ENCODE data around the gene TMEM185A.
"Not testable (repeated sequence)": the region's sequence is repeated elsewhere in the genome, so short reads cannot be mapped to it uniquely, and the experiment has no call there.

The TMEM185A gene

DNA sequence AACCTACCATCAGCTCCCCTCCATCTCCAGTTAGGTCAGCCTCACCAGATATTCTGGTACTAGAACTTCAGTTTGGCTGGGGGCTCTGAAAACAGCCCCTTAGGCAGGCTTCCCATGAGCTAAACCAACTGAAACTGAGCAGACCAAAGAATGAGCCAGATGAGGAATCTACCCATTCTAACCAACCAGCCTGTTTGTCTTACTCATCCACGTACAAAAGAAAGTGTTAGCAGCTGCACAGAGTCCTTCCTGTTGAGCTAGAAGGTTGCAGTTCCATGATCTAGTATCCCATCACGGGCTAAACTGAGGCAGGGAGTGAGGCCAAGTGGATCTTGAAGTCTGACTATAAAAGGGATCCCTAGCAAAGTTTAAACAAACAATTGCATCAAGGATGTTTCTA lies 61.8 kb downstream of the TMEM185A start:
- Histone ChIP-seq H3K4me3 (ENCODE audit: low read length) (no peak overlapping the region), H3K36me3 (ENCODE audit: control insufficient read depth, insufficient read depth, low read length) (no peaks in the 10 kb centered on the region), H3K9ac (ENCODE audit: low read length) (no peak overlapping the region), H3K27ac (ENCODE audit: low read depth, low read length) (no peak overlapping the region), H3K27me3 (ENCODE audit: control insufficient read depth, insufficient read depth, low read length) (no peaks in the 10 kb centered on the region), H3K4me1 (ENCODE audit: control insufficient read depth, insufficient read depth, low read length) (no peaks in the 10 kb centered on the region)

DNA sequence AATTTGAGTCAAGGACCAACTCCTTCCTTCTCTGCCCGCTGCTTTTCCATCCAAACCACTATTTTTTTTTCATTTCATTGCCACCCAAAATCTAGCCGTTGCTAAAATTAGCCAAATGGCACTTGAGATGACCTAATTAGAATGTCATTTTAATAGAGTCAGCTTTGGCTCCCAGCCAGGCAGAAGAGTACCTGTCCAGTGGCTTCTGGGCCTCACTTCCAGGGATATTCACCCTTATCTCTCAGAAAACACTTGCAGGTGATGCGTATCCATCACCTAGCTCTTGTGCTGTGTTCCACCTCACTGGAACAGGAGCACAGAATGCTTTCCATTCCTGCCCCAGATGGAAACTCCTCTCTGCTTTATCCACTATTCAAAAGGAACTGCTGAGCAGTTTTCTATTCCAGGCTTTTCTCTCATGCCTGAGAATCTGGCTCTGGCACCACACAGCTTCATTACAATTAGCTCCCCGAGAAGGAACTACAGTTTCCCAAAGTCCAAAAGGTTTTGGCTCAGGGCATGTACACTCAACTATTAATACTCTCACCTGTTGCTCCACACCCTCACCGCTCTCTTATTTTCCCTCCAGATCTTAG lies 62.8 kb downstream of the TMEM185A start:
- Histone ChIP-seq H3K27ac (ENCODE audit: low read depth, low read length) (no peak overlapping the region), H3K4me1 (ENCODE audit: control insufficient read depth, insufficient read depth, low read length) (no peaks in the 10 kb centered on the region), H3K27me3 (ENCODE audit: control insufficient read depth, insufficient read depth, low read length) (no peaks in the 10 kb centered on the region), H3K36me3 (ENCODE audit: control insufficient read depth, insufficient read depth, low read length) (no peaks in the 10 kb centered on the region), H3K9ac (ENCODE audit: low read length) (no peak overlapping the region), H3K4me3 (ENCODE audit: low read length) (no peak overlapping the region)

DNA sequence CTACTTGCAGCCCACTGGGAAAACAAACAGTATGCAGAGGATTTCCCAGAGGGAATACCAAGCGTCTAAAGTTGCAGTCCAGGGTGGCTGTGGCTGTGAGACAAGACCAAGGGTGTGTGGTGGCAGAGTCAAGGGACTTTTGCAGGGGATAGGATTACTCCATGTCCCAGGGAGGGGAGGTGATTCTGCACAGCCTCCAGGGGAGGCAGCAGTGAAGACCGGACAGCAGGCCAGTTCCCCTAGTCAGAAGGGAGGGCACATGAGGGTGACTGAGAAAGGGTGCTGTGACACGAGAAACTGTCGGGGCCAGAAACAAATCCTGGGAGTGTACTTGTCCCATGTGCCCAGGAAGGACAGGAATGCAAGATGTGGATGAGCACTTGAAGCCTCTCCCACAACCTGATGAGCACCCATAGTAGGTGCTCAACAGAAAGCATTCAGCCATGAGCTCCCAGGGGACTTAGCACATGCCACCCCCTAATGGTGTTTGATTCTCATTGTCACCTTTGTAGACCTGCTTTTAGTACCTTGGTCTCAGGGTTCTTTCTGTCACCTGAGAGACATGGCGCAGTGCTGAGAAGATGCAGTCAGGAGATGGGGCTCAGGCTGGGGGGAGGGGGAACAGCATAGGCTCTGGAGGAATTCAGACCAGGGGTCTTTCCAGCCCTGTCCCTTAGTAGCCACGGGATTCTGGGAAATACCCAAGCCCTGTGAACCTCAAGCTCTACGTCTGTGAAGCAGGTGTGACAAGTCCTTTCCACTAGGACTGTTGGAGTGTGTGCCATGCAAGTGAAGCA lies 63.8 kb downstream of the TMEM185A start:
- H3K9ac ChIP-seq (ENCODE audit: low read length) = no peak overlapping the region

DNA sequence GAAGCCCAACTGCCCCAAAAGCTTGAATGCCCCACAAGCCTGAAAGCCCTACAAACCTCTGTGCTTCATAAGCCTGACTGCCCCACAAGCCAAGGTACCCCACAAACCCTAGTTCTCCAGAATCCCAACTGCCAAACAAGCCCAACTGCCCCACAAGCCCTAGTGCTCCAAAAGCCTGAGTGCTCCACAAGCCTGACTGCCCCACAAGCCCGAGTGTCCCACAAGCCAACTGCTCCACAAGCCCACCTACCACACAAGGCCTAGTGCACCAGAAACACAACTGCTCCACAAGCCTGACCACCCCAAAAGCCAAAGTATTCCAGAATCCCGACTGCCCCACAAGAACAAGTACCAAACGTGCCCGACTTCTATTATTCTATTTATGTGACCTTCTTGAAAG lies 68.2 kb downstream of the TMEM185A start:
- no peaks in the 10 kb centered on the region for H3K36me3 ChIP-seq (ENCODE audit: control insufficient read depth, insufficient read depth, low read length)
- H3K27me3 ChIP-seq (ENCODE audit: control insufficient read depth, insufficient read depth, low read length) = no peaks in the 10 kb centered on the region
- H3K4me3 ChIP-seq (ENCODE audit: low read length) = no peak overlapping the region
- no peak overlapping the region for H3K27ac ChIP-seq (ENCODE audit: low read depth, low read length)
- H3K4me1 ChIP-seq (ENCODE audit: control insufficient read depth, insufficient read depth, low read length) = no peaks in the 10 kb centered on the region
- no peak overlapping the region for H3K9ac ChIP-seq (ENCODE audit: low read length)

More for the DNA sequence above, 63.8 kb downstream of the TMEM185A start:
- no peaks in the 10 kb centered on the region for H3K27me3 ChIP-seq (ENCODE audit: control insufficient read depth, insufficient read depth, low read length)
- no peaks in the 10 kb centered on the region for H3K36me3 ChIP-seq (ENCODE audit: control insufficient read depth, insufficient read depth, low read length)
- no peaks in the 10 kb centered on the region for H3K4me1 ChIP-seq (ENCODE audit: control insufficient read depth, insufficient read depth, low read length)
- no peak overlapping the region for H3K27ac ChIP-seq (ENCODE audit: low read depth, low read length)
- no peak overlapping the region for H3K4me3 ChIP-seq (ENCODE audit: low read length)

DNA sequence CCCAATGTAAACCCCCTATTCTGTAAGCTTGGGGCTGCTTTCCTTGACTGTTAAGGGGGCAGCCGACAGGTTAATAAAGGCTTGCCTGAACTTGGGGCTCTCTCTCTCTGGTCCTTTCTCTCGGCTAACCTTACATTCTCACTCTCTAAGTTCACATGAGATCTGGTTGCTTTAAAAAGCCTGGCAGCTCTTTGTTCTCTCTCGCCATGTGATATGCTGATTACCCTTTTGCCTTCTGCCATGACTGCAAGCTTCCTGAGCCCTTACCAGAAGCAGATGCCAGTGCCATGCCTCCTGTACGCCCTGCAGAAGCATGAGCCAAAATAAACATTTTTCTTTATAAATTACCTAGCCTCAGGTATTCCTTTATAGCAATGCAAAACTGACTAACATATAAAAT lies 76.3 kb downstream of the TMEM185A start:
- not testable (repeated sequence) for H3K27ac ChIP-seq (ENCODE audit: low read depth, low read length); H3K4me1 ChIP-seq (ENCODE audit: control insufficient read depth, insufficient read depth, low read length); H3K4me3 ChIP-seq (ENCODE audit: low read length); H3K9ac ChIP-seq (ENCODE audit: low read length); H3K27me3 ChIP-seq (ENCODE audit: control insufficient read depth, insufficient read depth, low read length); H3K36me3 ChIP-seq (ENCODE audit: control insufficient read depth, insufficient read depth, low read length)

DNA sequence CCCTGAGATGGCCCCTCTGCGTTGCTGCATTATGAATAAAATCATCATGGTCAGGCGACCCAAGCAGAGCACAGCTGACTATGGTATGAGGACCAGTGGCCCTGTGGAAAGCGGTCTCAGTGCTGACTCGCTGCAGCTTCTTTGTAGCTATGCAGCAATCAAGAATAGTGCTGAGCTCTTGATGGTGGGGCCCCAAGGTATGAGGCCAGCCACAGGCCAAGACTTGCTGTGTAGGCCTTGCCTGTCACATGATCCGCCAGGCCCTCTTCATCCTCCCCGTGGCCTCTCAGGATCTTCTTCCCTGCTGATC lies 79.7 kb downstream of the TMEM185A start:
- not testable (repeated sequence) for H3K4me1 ChIP-seq (ENCODE audit: control insufficient read depth, insufficient read depth, low read length); H3K27me3 ChIP-seq (ENCODE audit: control insufficient read depth, insufficient read depth, low read length); H3K4me3 ChIP-seq (ENCODE audit: low read length); H3K9ac ChIP-seq (ENCODE audit: low read length); H3K27ac ChIP-seq (ENCODE audit: low read depth, low read length); H3K36me3 ChIP-seq (ENCODE audit: control insufficient read depth, insufficient read depth, low read length)

DNA sequence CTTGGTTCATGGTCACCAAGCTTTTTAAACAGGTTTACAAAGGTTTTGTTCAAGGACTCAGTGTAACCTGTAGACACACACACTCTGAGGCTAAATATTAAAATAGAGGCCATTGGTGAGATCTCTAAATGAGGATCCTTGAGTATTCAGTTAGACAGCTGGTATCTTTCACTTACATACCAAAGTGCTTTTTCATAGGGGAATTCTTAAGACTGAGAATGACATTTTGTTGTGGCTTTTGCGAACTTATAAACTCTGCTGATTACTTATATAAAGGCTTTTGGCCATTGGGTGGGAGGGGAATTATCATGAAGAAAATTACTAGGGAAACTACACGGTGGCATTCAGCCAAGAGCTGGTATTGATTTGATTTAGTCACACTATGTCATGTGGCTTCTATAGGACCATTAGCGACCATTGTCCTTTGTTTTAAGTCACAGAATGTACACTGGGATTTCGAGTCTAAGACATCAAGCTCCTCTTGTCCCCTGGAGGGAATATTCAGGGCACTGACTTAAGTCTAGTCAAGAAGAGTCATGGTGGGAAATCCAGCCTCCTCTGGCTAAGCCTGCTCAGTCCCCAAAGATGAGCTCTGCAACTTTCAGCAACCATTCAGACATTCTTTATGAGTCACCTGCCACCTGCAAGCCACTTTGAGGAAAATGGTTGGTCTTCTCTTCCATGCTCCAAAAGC lies 80.2 kb downstream of the TMEM185A start:
- not testable (repeated sequence) for H3K27ac ChIP-seq (ENCODE audit: low read depth, low read length); H3K4me3 ChIP-seq (ENCODE audit: low read length); H3K36me3 ChIP-seq (ENCODE audit: control insufficient read depth, insufficient read depth, low read length); H3K9ac ChIP-seq (ENCODE audit: low read length); H3K4me1 ChIP-seq (ENCODE audit: control insufficient read depth, insufficient read depth, low read length); H3K27me3 ChIP-seq (ENCODE audit: control insufficient read depth, insufficient read depth, low read length)

DNA sequence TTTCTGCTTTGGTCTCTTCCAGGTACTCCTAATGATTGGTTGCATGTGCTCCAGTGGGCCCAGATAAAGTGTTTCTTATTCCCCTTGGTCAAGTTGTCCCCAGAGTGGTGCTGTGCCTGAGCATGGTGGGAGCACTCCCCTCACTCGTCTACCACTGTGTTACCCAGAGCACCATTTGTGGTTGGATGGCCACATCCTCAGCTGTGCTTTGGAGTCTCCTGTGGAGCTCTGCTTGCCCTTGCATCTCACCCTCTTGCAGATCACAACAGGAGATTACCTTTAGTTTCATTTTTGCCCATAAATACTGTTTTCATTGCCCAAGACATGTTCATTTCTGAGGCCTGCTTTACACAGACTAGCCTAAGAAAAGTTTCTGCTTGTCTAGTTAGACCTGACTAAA lies 81.1 kb downstream of the TMEM185A start:
- not testable (repeated sequence) for H3K4me1 ChIP-seq (ENCODE audit: control insufficient read depth, insufficient read depth, low read length); H3K4me3 ChIP-seq (ENCODE audit: low read length); H3K9ac ChIP-seq (ENCODE audit: low read length); H3K27me3 ChIP-seq (ENCODE audit: control insufficient read depth, insufficient read depth, low read length); H3K27ac ChIP-seq (ENCODE audit: low read depth, low read length); H3K36me3 ChIP-seq (ENCODE audit: control insufficient read depth, insufficient read depth, low read length)

DNA sequence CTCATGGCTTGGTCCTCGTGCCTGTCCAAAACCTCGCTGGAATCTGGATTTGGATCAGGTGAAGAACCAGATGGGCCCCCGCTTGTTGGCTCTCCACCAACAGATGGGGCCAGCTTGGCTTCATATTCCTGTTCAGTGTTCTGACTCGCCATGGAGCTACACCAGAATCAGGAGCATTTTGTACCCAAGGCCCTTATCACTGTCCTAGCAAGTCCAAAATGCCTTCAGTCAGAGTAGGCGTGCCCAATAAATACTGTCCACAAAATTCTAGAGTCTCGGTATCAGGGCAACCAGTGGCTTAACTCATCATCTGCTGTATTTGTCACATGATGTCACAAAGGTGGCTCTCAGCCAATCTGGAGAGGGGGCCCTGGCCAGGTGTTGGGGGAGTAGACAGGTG lies 81.9 kb downstream of the TMEM185A start, which contains the start of gene HSFX3:
Gene HSFX3 (minus strand): TSS at position 224 of the 400 bp plus-strand sequence. CDS start 72 bp downstream, at position 152.
- H3K4me1 ChIP-seq (ENCODE audit: control insufficient read depth, insufficient read depth, low read length); H3K27me3 ChIP-seq (ENCODE audit: control insufficient read depth, insufficient read depth, low read length); H3K27ac ChIP-seq (ENCODE audit: low read depth, low read length); H3K36me3 ChIP-seq (ENCODE audit: control insufficient read depth, insufficient read depth, low read length); H3K4me3 ChIP-seq (ENCODE audit: low read length); H3K9ac ChIP-seq (ENCODE audit: low read length): not testable (repeated sequence)

DNA sequence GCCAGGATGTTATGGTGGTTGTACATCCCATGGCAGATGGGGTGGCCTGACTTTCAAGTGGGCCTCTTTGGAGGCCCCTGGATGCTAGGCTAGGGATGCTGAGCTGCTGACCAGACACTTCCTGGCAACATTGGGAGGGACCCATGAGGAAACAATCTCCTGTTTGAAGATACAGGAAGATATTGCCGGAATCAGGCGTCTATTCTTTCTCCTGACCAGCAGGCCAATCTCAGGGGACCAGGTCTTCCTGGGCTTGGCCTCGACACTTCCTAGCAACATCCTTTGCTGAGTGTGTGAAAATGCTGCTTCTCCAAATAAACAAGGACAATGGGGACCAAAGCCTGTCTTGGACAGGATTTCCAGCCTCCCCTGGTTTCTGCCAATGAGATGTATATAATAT lies 83.8 kb downstream of the TMEM185A start:
- not testable (repeated sequence) for H3K27me3 ChIP-seq (ENCODE audit: control insufficient read depth, insufficient read depth, low read length); H3K36me3 ChIP-seq (ENCODE audit: control insufficient read depth, insufficient read depth, low read length); H3K4me3 ChIP-seq (ENCODE audit: low read length); H3K4me1 ChIP-seq (ENCODE audit: control insufficient read depth, insufficient read depth, low read length); H3K9ac ChIP-seq (ENCODE audit: low read length); H3K27ac ChIP-seq (ENCODE audit: low read depth, low read length)

DNA sequence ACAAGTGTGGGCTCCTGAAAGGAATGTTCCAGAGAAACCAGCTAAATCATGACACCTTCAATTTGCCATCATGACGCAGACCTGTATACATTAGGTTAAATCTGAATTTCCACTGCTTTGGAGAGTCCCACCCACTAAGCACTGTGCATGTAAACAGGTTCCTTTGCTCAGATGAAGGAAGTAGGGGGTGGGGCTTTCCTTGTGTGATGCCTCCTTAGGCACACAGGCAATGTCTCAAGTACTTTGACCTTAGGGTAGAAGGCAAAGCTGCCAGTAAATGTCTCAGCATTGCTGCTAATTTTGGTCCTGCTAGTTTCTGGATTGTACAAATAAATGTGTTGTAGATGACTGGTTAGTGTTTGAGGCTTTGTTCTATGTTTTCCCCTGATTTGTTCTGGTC lies 84.6 kb downstream of the TMEM185A start:
- H3K4me3 ChIP-seq (ENCODE audit: low read length); H3K27me3 ChIP-seq (ENCODE audit: control insufficient read depth, insufficient read depth, low read length); H3K9ac ChIP-seq (ENCODE audit: low read length); H3K27ac ChIP-seq (ENCODE audit: low read depth, low read length); H3K4me1 ChIP-seq (ENCODE audit: control insufficient read depth, insufficient read depth, low read length); H3K36me3 ChIP-seq (ENCODE audit: control insufficient read depth, insufficient read depth, low read length): not testable (repeated sequence)

Data from rectal smooth muscle tissue (tissue), 1 donor.